SK-N-MC (cell line): ENCODE results near the gene TRIM71.

Experiments
- EZH2 ChIP-seq: fragments of 200-600 bp; sonication (generic); IDR thresholded peaks from one replicate; pipeline ENCODE4 v1.6.1; 2017; ENCODE audit warnings: antibody characterized with exemption
- FOXP2 ChIP-seq: optimal IDR thresholded peaks from 2 replicates; pipeline ENCODE3; 2011; ENCODE audit warnings: mild to moderate bottlenecking, moderate library complexity; ENCODE audit not compliant: insufficient read depth; ENCODE audit errors: extremely low read length, control extremely low read depth
- POLR2AphosphoS5 ChIP-seq: IDR thresholded peaks from 2 replicates; pipeline ENCODE4 v1.6.1; 2012; ENCODE audit warnings: mild to moderate bottlenecking, low read depth, low read length, borderline replicate concordance

DNA sequence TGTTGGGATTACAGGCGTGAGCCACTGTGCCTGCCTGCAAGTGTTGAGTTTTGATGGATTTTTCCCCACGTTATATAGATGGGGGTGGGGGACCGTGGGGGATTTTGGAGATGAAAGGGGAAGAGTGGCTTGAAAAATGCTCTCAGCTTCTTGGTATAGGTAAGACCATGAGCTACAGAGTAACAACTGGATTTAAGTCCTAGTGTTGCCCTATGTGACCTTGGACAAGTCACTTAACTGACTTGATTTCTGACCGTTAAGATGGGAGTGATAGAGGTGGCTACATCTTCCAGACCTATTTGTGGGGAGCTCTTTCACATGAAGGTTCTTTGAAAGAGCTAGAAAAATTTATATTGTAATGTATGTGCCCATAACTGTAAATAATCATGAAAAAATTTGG, 13.3 kb downstream of the TRIM71 start:
- no peak for TF ChIP-seq EZH2
- no peak for TF ChIP-seq POLR2AphosphoS5
- no peak for TF ChIP-seq FOXP2
